Stimulated activated CD4-positive, alpha-beta T cell treated with anti-CD3 and anti-CD28 coated beads, Interleukin-4, amount 100 ng/mL, for 48 hours (primary cell): ENCODE measurements around the gene GTF2I.
"Not testable (repeated sequence)": the region's sequence is repeated elsewhere in the genome, so short reads cannot be mapped to it uniquely, and the experiment has no call there.

Experiments
- DNase-seq, 2 donors: peaks; one replicate each; pipeline ENCODE4 v3.0.0-alpha.2; 2020; ENCODE audit warnings: low read depth in 2 of 2

The GTF2I gene

GRCh38 chr7:74656837-74657691, 454 bp upstream of the GTF2I start:
- peak; percentile 99 for DNase-seq

- DNase-seq = peak; percentile 85 to 86
Observed at GRCh38 chr7:74658178-74659004, 873 bp downstream of the GTF2I start.

GRCh38 chr7:74660202-74660601, 2.7 kb downstream of the GTF2I start:
- not testable (repeated sequence) for DNase-seq

DNA sequence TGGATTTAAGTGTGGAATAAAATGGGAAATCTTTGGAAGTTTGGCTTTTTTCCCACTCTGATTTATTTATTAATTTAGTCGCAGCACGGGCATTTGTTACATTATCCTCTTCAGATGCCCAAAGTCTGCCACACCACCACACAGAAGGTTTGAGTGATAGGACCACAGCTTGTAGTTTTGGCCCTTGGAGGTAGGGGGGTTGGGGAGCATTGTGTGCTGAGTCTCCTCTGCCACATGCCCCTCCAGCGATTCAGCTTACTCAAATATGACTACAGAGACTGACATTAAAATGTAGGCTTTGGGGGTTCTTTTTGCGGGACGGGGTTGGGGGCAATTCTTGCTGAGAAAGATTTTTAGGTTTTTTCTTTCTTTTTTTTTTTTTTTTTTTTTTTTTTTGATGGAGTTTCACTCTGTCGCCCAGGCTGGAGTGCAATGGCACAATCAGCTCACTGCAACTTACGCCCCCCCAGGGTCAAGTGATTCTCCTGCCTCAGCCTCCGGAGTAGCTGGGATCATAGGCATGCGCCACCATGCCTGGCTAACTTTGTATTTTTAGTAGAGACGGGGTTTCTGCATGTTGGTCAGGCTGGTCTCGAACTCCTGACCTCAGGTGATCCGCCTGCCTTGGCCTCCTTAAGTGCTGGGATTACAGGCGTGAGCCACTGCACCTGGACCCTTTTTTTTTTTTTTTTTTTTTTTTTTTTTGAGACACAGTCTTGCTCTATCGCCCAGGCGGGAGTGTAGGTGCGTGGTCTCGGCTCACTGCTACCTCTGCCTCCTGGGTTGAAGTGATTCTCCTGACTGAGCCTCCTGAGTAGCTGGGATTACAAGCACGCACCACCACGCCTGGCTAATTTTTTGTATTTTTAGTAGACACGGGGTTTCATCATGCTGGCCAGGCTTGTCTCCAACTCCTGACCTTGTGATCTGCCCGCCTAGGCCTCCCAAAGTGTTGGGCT, 4.6 kb downstream of the GTF2I start:
- not testable (repeated sequence) for DNase-seq

- DNase-seq = no peak
Observed at GRCh38 chr7:74665296-74665938, 7.9 kb downstream of the GTF2I start.

- DNase-seq = not testable (repeated sequence)
Observed at GRCh38 chr7:74667013-74667412, 9.5 kb downstream of the GTF2I start.

- DNase-seq = not testable (repeated sequence)
Observed at GRCh38 chr7:74667520-74667919, 10.0 kb downstream of the GTF2I start.

DNA sequence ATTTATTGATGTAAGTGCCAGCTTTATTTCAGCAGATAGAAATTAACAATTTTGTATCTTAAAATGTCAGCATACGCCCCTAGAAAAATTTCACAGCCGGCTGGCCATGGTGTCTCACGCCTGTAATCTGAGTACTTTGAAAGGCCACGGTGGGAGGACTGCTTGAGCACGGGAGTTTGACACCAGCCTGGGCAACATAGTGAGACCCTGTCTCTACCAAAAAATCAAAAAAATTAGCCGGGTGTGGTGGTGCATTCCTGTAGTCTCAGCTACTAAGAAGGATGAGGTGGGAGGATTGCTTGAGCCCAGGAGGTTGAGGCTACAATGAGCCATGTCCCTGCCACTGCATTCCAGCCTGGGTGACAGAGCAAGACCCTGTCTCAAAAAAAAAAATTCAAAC, 14.1 kb downstream of the GTF2I start:
- no peak for DNase-seq

DNA sequence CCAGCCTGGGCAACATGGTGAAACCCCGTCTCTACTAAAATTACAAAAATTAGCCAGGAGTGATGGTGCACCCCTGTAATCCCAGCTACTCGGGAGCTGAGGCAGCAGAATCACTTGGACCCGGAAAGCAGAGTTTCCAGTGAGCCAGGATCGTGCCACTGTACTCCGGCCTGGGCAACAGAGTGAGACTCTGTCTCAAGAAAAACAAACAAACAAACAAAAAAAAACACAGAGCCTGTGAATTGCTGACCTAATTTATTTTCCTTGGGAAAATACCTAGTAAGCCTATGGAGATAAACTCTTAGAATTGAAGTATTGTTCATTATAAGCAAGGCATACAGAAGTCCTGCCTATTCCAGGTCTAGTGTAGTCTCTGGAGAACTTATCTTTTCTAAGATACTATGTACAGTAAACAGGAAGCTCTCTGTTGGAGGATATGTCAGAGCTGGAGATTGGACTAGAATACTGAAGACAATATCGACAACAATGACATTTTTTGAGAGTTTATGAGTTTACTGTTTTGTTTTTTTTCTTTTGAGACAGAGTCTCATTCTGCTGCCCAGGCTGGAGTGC, 14.9 kb downstream of the GTF2I start:
- DNase-seq = no peak

DNA sequence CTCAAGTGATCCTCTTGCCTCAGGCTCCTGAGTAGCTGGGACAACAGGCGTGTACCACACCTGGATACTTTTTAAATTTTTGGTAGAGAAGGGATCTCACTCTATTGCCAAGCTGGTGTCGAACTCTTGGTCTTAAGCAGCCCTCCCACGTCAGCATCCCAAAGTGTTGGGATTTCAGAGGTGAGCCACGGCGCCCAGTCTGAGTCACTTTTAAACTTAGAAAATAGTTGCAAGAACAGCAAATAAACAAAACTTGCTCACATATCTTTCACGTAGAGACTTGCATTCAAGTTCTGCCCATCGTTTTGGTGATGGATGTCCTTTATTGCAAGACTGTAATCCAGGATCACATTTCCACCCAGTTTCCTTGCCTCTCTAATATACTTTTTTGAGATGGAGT, 16.6 kb downstream of the GTF2I start:
- no peak for DNase-seq

- DNase-seq = no peak
Observed at GRCh38 chr7:74682829-74683228, 25.3 kb downstream of the GTF2I start.

- no peak for DNase-seq
Observed at GRCh38 chr7:74683799-74684198, 26.3 kb downstream of the GTF2I start.

DNA sequence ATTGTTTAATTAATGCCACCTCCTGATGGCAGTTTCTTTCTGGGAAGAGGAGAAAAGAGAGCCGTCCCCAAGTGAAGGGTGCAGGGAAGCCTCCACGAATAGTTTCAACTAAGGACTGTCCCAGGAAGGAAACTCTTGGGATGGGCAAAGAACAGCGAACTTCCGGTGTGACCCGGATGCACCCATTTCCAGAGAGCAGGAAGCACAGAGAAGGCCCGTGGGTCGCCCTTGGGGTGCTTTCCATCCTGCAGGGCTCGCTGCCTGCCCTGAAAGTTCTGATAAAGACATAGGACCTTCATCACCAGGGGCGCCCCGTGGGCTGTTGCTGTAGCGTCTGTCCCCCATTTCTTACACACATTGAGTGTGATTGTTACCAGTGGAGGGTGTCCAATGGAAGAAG, 27.0 kb downstream of the GTF2I start:
- DNase-seq = no peak

DNA sequence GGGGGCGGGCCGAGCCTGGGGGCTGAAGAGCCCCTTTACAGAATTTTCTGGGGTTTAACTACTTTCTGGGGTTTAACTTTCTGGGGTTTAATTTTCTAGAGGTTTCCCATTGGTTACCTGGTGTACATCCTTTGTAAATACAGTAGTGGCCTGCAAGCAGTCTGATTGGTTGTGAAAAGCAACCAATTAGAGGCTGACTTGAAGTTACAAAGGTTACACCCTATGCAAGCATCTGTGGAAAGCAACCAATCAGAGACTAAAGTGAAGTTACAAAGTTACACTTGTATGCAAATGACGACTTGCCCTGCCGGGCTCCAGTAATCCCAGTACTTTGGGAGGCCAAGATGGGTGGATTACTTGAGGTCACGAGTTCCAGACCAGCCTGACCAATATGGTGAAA, 27.4 kb downstream of the GTF2I start:
- DNase-seq = no peak

DNA sequence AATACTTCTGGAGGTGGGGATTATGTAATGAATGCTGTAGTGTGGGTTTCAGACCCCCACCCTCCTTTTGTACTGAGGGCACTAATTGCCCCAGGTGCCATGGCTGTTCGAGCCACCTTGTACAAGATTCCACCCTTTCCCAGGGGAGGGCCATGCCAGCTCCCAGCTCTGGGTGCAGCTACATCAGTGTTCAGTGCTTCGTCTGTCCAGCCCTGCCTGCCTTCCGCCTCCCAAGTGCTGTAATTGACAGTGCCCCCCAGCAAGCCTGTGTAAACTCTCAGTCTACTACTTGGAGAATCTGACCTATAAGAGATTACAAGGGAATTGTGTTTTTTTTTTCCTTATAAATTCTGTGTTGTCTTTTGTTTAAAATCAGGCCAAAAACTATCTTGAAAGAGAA, 33.0 kb downstream of the GTF2I start:
- DNase-seq = no peak

- DNase-seq = not testable (repeated sequence)
Observed at GRCh38 chr7:74704419-74704818, 46.9 kb downstream of the GTF2I start.

- DNase-seq = no peak
Observed at GRCh38 chr7:74707238-74707637, 49.7 kb downstream of the GTF2I start.

GRCh38 chr7:74708569-74709275, 51.2 kb downstream of the GTF2I start:
- no peak for DNase-seq

DNA sequence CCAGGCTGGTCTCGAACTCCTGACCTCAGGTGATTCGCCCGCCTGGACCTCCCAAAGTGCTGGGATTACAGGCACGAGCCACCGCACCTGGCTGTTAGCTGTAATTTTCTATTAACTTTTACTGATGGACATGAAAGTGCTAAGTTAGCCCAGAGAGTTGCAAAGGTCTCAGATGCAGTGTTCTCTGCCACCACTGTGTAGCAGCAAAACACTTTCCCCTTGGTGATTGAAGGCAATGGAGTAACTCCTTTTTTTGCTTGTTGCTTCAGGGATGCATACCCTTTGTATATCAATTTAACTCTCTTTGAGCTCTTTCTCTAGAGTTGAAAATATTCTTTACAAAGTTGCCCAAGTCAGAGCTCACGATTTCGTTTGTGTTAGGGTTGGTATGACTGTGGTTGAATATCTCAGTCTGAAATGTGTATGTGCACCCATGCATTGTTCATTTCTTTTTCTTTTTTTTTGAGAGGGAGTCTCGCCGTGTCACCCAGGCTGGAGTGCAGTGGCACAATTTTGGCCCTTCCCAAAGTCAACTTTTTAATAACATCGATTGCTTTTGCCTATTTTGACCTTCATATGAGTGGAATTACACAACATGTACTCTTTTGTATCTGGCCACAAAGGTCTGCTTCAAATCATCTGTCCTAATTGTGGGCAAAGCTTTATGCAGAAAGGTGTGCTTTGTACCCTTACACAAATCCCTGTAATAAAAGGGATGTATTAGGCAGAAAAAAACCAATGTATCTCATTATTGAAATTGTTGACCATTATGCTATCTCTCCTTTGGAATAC, 52.6 kb downstream of the GTF2I start:
- DNase-seq = no peak
